ENCODE measurements around the gene RPL36A. TPM values are rescaled to one million over a fixed set of nuclear protein-coding genes. Genes with fewer than 3 reads are reported as not detected.

RPL36A gene
- total and polyA plus RNA-seq, 2 of the 13 experiments (the other 11 are each of a cell fraction or from before 2014, with no cell fraction given) = 1,152 to 1,716 TPM

GRCh38 chrX:101407748-101408531, 17.1 kb downstream of the RPL36A start, which contains the start of the genes GLA and HNRNPH2 (continued):
- TF ChIP-seq NFYB (CRISPR knock-in tag; IDR thresholded peaks at IDR 0.05) = peak; percentile 77
- no peak for TF ChIP-seq NCOR1 (IDR thresholded peaks at IDR 0.05; ENCODE audit: borderline replicate concordance, low read length)
- no peak; the same call in 1 of the 2 replicates for TF ChIP-seq HOMEZ (CRISPR knock-in tag; IDR thresholded peaks at IDR 0.05; ENCODE audit: low read depth)
- TF ChIP-seq ZBTB34 (CRISPR knock-in tag; IDR thresholded peaks at IDR 0.05) = no peak
- TF ChIP-seq GABPA (IDR thresholded peaks at IDR 0.05; ENCODE audit: low read depth, low read length) = no peak
- peak; percentile 60 for TF ChIP-seq GABPA (CRISPR knock-in tag; IDR thresholded peaks at IDR 0.05; ENCODE audit: low read depth)
- TF ChIP-seq ELF1 (CRISPR knock-in tag; IDR thresholded peaks at IDR 0.05) = peak; percentile 65
- TF ChIP-seq ZBTB21 (CRISPR knock-in tag; IDR thresholded peaks at IDR 0.05) = peak; percentile 93
- 0 out of 2 replicates have a peak, but pooled peaks have one; percentile 18 for TF ChIP-seq ZGPAT (CRISPR knock-in tag; IDR thresholded peaks at IDR 0.05)
- TF ChIP-seq MAZ (IDR thresholded peaks at IDR 0.05; ENCODE audit: borderline replicate concordance, low read depth, low read length) = peak; percentile 67; the same call in 1 of the 2 replicates
- 0 out of 2 replicates have a peak, but pooled peaks have one; percentile 13 for TF ChIP-seq MAZ (CRISPR knock-in tag; IDR thresholded peaks at IDR 0.05; ENCODE audit: low read depth)
- peak; percentile 89 for TF ChIP-seq ZNF281 (CRISPR knock-in tag; IDR thresholded peaks at IDR 0.05; ENCODE audit: borderline replicate concordance)
- TF ChIP-seq SAP130 (CRISPR knock-in tag; IDR thresholded peaks at IDR 0.05; ENCODE audit: low read depth) = peak; percentile 89
- peak; percentile 73; the same call in 1 of the 2 replicates for TF ChIP-seq ZHX2 (IDR thresholded peaks at IDR 0.05; ENCODE audit: low read depth)
- no peak for TF ChIP-seq ZHX2 (CRISPR knock-in tag; IDR thresholded peaks at IDR 0.05; ENCODE audit: borderline replicate concordance)
